Muscle of leg (tissue), 11 donors: ENCODE results near the gene HAAO. TPM values are rescaled to one million over a fixed set of nuclear protein-coding genes. Genes with fewer than 3 reads are reported as not detected.

Source experiments
- DNase-seq: peaks from one replicate; pipeline ENCODE4 v3.0.0; 2013
- H3K27ac ChIP-seq: one replicate; pipeline ENCODE4 v1.5.1; 2013; ENCODE audit warnings: mild to moderate bottlenecking, low read length, control low read depth
- H3K27me3 ChIP-seq: one replicate; pipeline ENCODE4 v1.6.1; 2013; ENCODE audit warnings: low read length; ENCODE audit not compliant: control insufficient read depth, insufficient read depth
- H3K36me3 ChIP-seq: one replicate; pipeline ENCODE4 v1.6.1; 2013; ENCODE audit warnings: low read length; ENCODE audit not compliant: control insufficient read depth, insufficient read depth
- H3K4me1 ChIP-seq: one replicate; pipeline ENCODE4 v1.6.1; 2013; ENCODE audit warnings: low read length; ENCODE audit not compliant: control insufficient read depth, insufficient read depth
- H3K4me3 ChIP-seq: one replicate; pipeline ENCODE4 v1.5.1; 2013; ENCODE audit warnings: low read length, control low read depth
- H3K9me3 ChIP-seq: replicated peaks from 2 replicates; pipeline ENCODE4 v1.6.1; 2013; ENCODE audit warnings: low read depth, low read length; ENCODE audit not compliant: control insufficient read depth
- WGBS: methylation state at CpG from one replicate; pipeline ENCODE4 v1.1.5; 2013; ENCODE audit warnings: missing lambda C conversion rate; ENCODE audit not compliant: insufficient coverage; 5-methylcytosine and 5-hydroxymethylcytosine counted together
- polyA plus RNA-seq, 8 donors: library from polyadenylated mRNA; unstranded; fragments of 120-200 nt; gene quantifications; one replicate each; pipeline versions ENCODE4 v1.2.1 to v1.2.3, GENCODE V29; 2013; ENCODE audit warnings: inconsistent platforms in 1 of 8, low replicate concordance in 1 of 8; ENCODE audit not compliant: insufficient read length in 8 of 8, insufficient read depth in 1 of 8
- total RNA-seq: library from RNA; stranded (reverse); fragments of 120-200 nt; gene quantifications from one replicate; pipeline ENCODE4 v1.2.4, GENCODE V29; 2013

Gene HAAO
- total and polyA plus RNA-seq, 9 donors: 14.8 to 23.5 (median 18.6) TPM

DNA sequence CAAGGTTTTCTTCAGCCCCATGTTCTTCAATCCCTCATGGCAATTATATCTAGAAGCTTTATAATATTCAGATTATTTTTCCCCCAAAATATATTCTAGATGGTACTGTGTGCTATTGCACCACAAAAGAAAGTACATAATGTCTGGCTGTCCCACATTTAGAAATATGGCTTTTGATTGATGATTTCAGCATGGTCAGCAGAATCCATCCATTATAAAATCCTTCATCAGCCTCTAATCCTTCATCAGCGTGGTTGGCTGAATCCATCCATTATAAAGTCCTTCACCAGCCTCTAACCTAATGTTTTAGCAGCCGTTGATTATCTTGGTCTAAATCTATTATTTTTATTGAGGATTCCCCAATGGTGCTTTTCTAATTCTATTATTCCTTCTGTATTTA is 23.3 kb upstream of the HAAO start:
- H3K36me3 ChIP-seq: no peaks in the 10 kb centered on the region
- no peaks in the 10 kb centered on the region for H3K9me3 ChIP-seq
- peaks cover 10% of the 10 kb centered on the region for H3K4me1 ChIP-seq
- no peak overlapping the region for H3K4me3 ChIP-seq
- DNase-seq: no peak
- H3K27me3 ChIP-seq: no peaks in the 10 kb centered on the region
- WGBS: no CpG with 5 or more reads among the region's 2 CpGs
- H3K27ac ChIP-seq: no peak overlapping the region

DNA sequence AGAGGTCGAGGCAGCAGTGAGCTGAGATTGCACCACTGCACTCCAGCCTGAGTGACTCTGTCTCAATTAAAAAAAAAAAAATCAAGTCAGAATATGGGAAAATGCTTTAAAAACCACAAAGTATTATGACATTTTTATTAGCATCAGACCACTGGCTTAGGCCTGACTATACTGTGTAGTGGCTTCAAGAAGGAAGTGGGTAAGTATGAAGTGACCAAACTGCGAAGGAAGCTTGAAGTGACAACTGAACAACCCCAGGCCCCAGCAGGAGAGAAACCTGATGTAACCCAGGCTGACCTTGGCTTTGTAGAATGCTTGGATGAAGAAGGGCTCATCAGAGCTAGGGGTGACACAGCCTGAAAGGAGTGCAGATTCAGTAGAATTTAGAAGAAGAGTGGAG is 21.4 kb upstream of the HAAO start:
- H3K27ac ChIP-seq: no peak overlapping the region
- no peaks in the 10 kb centered on the region for H3K9me3 ChIP-seq
- H3K36me3 ChIP-seq: no peaks in the 10 kb centered on the region
- 100% methylated on average over 1 of the region's 2 CpGs for WGBS
- H3K27me3 ChIP-seq: no peaks in the 10 kb centered on the region
- H3K4me3 ChIP-seq: no peak overlapping the region
- H3K4me1 ChIP-seq: peaks cover 19% of the 10 kb centered on the region
- no peak for DNase-seq

DNA sequence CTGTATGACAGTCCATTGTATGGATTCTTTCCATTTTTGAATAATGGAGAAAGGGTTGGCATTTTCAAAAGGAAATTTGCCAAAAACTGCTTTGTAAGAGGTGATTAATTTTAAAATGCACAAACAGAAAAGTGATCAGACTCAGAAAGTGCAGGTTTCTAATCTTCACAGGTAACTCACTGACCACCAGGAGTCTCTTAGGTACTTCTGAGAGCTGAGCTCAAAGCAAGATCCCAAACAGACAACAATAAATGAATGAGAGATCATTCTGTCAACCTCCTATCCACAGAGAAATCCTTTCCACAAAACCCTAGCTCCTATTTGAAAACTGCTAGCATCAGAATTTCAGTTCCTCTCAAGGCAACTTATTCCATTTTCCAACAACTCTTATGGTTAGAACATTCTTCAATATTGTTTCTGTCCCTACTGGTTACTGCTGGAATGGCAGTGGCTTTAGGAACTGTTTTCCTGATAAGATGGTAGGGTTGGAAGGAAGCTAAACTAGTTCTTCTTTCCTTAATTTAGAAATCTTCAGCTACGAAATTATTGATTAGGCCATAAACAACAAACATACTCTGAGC is 20.6 kb upstream of the HAAO start:
- WGBS: no CpG with 5 or more reads among the region's 1 CpG
- no peaks in the 10 kb centered on the region for H3K27me3 ChIP-seq
- peak; percentile 63 for DNase-seq
- H3K9me3 ChIP-seq: no peaks in the 10 kb centered on the region
- H3K4me3 ChIP-seq: no peak overlapping the region
- peaks cover 22% of the 10 kb centered on the region for H3K4me1 ChIP-seq
- H3K36me3 ChIP-seq: no peaks in the 10 kb centered on the region
- no peak overlapping the region for H3K27ac ChIP-seq

DNA sequence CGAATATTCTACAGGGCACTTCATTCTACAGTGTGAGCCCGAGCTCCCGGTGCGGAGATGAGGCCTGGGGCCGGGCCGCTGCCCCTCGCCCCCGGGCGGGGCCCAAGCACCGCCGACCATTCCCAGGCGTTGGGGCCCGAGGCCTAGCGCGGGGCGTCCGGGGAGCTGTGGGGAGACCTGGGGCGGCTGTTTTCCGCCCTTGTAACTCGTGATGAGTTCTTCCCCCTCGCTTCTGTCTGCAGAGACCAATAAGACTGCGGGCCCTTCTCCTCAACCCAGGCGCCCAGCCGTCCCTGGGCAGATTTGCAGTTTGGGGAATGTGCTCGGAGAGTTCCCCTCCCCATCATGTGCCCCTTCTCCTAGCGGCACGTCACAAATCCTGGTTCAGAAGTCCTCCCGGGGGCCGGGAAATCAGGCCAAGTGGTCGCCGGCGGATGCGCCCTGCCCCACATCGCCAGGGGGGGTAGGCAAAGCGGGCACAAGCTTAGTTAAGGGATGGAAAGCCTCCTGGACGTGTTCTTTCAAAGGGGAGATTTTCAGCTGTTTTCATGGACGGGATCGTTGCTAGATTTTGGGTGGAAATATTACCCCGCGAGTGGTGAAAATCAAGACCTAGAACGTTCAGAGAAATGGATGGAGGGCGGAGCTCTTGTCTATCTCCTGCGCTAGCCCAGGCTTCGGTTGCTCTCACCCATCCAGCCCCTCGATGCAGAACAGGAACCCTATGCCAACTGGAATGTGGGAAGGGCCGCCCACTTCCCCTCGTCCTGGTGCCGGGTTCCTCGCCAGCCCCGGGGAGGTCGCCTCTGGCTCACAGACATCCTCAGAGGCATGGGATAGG is 18.8 kb upstream of the HAAO start:
- Histone ChIP-seq H3K4me1 (peaks cover 24% of the 10 kb centered on the region), H3K27ac (peak overlapping the region; percentile 97), H3K4me3 (peak overlapping the region; percentile 55), H3K9me3 (no peaks in the 10 kb centered on the region), H3K27me3 (no peaks in the 10 kb centered on the region), H3K36me3 (no peaks in the 10 kb centered on the region)
- WGBS: 5% methylated on average over 33 of the region's 51 CpGs
- peak; percentile 84 for DNase-seq

DNA sequence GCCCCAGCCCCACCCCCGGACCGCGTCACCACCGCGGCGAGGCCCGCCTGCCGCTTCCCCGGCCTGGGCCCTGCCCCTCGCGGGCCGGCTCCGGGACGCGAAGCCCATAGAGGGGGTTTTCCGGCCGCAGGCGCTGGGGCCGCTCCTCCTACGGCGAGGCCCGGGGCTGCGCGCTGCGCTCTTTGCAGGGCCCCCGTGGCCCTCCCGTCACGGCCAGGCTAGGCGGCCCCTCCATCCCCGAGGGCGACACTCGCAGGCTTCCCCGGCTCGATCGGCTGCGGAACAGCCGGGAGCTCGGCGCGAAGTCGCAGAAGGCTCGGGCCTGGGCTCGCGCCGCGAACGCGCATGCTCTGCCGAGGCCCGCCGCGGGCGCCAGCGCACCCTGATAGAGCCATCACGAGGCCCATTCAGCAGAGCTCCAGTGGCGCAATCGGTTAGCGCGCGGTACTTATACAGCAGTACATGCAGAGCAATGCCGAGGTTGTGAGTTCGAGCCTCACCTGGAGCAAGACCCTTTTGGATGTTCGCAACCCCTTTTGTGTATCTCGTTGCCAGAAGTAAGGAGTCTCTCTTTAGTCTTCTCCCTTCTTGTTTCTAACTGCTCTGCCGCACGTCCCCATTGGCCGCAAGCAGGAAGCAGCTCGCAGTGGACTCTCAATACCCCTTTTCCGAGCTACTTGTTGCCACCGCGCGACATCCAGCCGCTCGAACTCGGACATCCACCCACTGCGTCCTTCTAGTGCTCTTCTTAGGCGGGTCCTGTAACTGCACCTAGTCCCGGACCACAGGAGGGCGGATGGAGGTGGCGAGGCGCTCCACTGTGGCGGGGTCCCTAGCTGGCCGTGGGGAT is 18.0 kb upstream of the HAAO start:
- Histone ChIP-seq H3K4me1 (peaks cover 24% of the 10 kb centered on the region), H3K27ac (peak overlapping the region; percentile 97), H3K4me3 (peak overlapping the region; percentile 55), H3K27me3 (no peaks in the 10 kb centered on the region), H3K36me3 (no peaks in the 10 kb centered on the region), H3K9me3 (no peaks in the 10 kb centered on the region)
- under 1% methylated on average over 81 of the region's 83 CpGs for WGBS
- DNase-seq: peak; percentile 98

DNA sequence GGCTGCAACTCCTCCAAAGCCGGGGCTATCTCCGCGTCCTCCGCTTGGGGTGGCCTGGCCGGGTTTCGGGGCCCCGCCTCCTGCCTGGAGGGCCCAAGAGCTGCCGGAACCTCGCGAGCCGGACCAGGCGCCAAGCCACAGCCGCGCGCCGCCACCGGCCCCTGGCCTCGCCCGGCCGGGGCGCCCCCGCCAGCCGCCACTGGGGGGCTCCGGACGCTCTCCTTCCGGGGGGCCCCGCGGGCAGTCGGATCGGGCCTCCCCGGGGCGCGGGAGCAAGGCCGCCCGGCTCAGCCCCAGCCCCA is 17.4 kb upstream of the HAAO start:
- under 1% methylated on average over 35 of the region's 35 CpGs for WGBS
- peak overlapping the region; percentile 40 for H3K4me3 ChIP-seq
- peak overlapping the region; percentile 97 for H3K27ac ChIP-seq
- no peaks in the 10 kb centered on the region for H3K9me3 ChIP-seq
- no peaks in the 10 kb centered on the region for H3K36me3 ChIP-seq
- DNase-seq: peak; percentile 93
- H3K4me1 ChIP-seq: peaks cover 26% of the 10 kb centered on the region
- H3K27me3 ChIP-seq: no peaks in the 10 kb centered on the region

DNA sequence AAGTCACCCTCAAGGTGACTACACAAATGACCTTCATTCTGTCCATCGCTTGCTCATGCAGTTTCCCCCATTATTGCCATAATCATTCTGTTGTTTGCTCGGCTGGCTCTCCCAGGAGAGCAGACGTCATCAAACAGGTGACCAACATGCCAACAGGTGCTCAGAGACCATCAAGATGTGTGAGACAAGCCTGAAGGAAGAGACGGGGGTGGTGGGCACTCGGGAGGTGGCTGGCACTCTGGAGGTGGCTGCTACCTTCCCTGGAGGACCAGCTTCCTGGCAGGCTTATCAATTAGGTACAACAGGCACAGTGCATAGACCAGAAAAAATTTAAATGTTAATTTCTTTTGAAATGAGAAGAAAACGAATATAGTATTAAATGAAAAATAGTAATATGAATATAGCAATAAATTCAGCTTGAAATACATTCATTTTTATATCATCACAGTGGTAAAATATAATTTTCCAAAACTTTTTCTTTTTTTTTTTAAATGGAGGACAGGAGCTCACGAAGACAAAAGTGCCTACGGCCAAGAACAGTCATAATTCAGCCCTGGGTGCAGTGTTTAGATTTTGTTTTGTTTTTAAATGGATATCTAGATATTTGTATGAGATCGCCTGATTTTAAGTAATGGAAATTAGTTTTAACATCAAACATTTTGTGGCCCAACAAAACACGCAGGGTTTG is 16.9 kb upstream of the HAAO start:
- peak; percentile 58 for DNase-seq
- 46% methylated on average over 4 of the region's 10 CpGs for WGBS
- H3K36me3 ChIP-seq: no peaks in the 10 kb centered on the region
- H3K4me3 ChIP-seq: peak overlapping the region; percentile 40
- H3K4me1 ChIP-seq: peaks cover 26% of the 10 kb centered on the region
- H3K9me3 ChIP-seq: no peaks in the 10 kb centered on the region
- no peaks in the 10 kb centered on the region for H3K27me3 ChIP-seq
- peak overlapping the region; percentile 97 for H3K27ac ChIP-seq

DNA sequence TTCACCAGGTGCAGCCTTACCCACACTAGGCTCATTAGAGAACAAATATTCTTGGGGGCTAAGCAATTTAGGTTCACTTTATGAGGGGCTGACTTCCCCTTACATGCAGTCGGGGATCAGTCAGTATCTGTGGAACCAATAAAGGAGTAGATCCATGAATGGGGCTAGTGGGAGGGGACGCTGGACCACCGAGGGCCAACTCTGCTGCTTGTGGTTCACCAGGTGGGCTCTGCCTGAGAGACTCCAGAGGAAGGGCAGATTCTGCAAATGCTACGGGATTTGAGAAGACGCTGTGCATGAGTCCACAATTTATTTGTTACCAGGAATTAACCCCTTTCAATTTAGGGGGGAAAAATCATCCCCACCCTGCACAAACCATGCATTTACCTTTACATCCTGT is 15.9 kb upstream of the HAAO start:
- Histone ChIP-seq H3K27ac (no peak overlapping the region), H3K36me3 (no peaks in the 10 kb centered on the region), H3K27me3 (no peaks in the 10 kb centered on the region), H3K4me3 (no peak overlapping the region), H3K4me1 (peaks cover 26% of the 10 kb centered on the region), H3K9me3 (no peaks in the 10 kb centered on the region)
- WGBS: 90% methylated on average over 3 of the region's 5 CpGs
- DNase-seq: no peak

DNA sequence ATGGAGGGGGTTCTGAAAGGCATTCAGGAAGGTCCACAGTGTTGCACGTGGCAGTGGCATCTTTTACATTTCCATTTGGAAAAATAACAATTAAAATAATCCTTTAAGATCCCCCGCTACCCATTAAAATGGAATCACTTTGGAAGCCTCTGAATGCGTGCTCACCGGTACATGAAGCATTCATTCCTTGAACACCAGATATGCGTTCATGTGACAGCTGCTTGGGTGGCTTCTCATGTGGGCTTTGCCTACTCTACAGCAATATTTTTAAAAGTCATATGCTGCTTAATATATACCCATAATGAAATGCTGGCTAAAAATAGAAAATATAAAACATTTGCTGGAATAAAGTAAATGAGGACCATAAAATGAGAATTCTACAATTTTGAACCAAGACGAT is 14.4 kb upstream of the HAAO start:
- WGBS: 59% methylated on average over 4 of the region's 6 CpGs
- no peak overlapping the region for H3K27ac ChIP-seq
- no peak overlapping the region for H3K4me3 ChIP-seq
- peaks cover 28% of the 10 kb centered on the region for H3K4me1 ChIP-seq
- no peak for DNase-seq
- H3K9me3 ChIP-seq: no peaks in the 10 kb centered on the region
- H3K27me3 ChIP-seq: no peaks in the 10 kb centered on the region
- H3K36me3 ChIP-seq: no peaks in the 10 kb centered on the region

DNA sequence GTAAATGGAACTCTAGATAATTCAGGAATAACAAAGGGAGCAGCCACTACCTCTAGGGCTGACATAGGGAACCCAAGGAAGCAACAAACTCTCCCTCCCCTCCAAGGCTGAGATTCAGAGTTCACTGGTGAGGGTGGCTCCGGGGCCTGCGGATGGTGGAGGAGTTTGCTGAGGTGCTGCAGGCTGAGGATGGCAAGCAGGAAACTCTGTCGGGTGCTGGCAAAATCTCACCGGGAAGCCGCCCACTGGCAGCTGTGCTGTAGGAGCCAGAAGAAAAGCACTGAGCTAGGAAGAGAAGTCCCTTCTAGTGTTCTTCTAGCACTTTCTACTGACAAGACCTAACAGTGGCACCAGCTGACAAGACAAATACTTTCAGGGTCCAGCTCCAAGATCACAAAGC is 12.5 kb upstream of the HAAO start:
- Histone ChIP-seq H3K27me3 (no peaks in the 10 kb centered on the region), H3K4me3 (no peak overlapping the region), H3K36me3 (no peaks in the 10 kb centered on the region), H3K4me1 (peaks cover 23% of the 10 kb centered on the region), H3K9me3 (no peaks in the 10 kb centered on the region), H3K27ac (no peak overlapping the region)
- WGBS: 67% methylated on average over 3 of the region's 5 CpGs
- no peak for DNase-seq
